T-helper 2 cell treated with Interferon-gamma antibody and Interleukin-4, amounts not matched to agents 5 μg/mL and 100 μg/mL, for 36 hours (primary cell): ENCODE results near the gene RBM19.

Source experiments
- DNase-seq: peaks from one replicate; pipeline ENCODE4 v3.0.0; 2021; ENCODE audit warnings: low spot score
- H3K27ac Mint-ChIP-seq: one replicate; pipeline ENCODE4 v1.8.0; 2021; ENCODE audit warnings: mild to moderate bottlenecking, mixed read lengths
- H3K27me3 Mint-ChIP-seq: one replicate; pipeline ENCODE4 v1.8.0; 2021; ENCODE audit warnings: low read depth, mixed read lengths
- H3K36me3 Mint-ChIP-seq: one replicate; pipeline ENCODE4 v1.8.0; 2021; ENCODE audit warnings: low read depth, mixed read lengths
- H3K4me1 Mint-ChIP-seq: one replicate; pipeline ENCODE4 v1.8.0; 2021; ENCODE audit warnings: low read depth, mixed read lengths
- H3K4me3 Mint-ChIP-seq: one replicate; pipeline ENCODE4 v1.8.0; 2022; ENCODE audit warnings: mild to moderate bottlenecking, moderate library complexity, mixed read lengths
- H3K9me3 Mint-ChIP-seq: one replicate; pipeline ENCODE4 v1.8.0; 2021; ENCODE audit warnings: mixed read lengths

Gene RBM19

DNA sequence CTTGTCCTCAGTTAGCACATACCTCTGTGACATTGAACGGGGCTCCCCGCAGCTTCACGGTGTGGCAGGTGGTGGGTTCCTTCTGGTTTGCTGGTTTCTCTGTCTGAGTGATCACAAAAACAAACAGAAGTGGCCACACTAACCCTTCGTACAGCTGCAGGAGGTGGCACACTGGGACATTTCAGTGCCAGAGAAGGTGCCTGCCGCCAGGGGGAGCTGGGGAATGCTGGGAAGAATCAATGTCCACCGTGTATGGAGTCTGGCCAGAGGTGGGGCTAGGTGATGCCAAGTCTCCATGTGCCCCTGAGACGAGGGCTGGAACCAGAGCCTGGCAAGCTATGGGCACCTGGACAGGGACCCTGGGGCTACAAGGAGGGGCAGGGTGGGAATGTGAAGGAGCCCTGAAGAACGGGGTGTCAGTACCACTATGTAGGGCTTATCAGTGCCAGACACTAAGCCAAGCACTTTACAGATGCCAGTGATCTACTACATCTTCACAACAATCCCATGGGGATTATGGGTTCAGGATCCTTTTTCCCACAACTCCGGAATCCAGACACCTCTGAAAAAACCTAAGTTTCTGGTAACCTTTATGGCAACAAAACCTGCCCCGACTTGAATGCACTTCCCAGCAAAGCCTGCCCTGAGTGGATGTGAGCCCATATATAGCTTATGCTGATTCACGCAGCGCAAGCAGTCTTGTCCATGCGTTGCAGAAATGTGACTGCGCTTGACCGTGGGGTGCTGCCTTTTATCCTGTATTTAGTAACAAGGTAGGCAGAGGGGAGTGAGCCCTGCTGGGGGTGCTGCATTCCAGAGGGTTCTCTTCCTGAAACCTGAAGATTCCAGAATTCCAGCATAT, 10.8 kb downstream of the RBM19 start:
- Mint-ChIP-seq H3K36me3 (peaks cover 38% of the 10 kb centered on the region), H3K27me3 (no peaks in the 10 kb centered on the region), H3K4me1 (no peaks in the 10 kb centered on the region), H3K4me3 (no peak overlapping the region), H3K27ac (no peak overlapping the region), H3K9me3 (no peaks in the 10 kb centered on the region)
- DNase-seq: no peak

DNA sequence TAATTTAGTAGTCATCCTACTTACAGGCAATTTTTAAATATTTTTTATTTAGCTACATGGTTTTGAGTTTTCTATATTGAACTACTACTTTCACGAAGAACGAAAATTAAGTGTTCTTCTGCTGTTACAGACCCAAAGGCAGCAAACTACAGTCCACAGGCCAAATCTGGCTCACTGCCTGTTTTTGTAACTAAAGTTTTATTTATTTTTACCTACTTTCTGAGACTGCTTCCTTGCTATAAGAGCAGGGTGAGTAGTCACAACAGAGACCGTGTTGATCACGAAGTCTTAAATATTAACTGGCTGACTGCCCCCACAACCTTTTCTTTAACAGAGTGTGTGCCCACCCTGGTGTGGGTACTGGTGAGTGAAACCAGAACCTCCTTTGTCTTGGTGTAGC, 11.6 kb downstream of the RBM19 start:
- Mint-ChIP-seq H3K4me1 (no peaks in the 10 kb centered on the region), H3K27me3 (no peaks in the 10 kb centered on the region), H3K36me3 (peaks cover 39% of the 10 kb centered on the region), H3K9me3 (no peaks in the 10 kb centered on the region), H3K27ac (no peak overlapping the region), H3K4me3 (no peak overlapping the region)
- no peak for DNase-seq

DNA sequence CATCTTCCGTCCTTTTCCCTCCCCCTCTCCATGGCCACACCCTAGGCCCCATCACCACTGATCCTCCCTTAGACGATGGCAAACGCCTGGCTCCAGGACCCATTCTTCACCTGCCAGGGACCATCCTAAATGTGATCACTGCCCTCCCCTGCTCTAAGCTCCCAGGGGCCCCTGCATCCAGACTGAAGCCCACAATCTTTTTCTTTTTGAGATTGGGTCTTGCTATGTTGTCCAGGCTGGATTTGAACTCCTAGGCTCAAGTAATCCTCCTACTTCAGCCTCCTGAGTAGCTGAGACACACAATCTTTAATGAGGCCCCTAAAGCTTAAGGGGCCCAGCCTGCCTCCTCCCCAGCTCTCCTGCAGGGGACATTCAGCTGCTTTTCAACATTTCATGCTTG, 15.3 kb downstream of the RBM19 start:
- Mint-ChIP-seq H3K36me3 (peaks cover 24% of the 10 kb centered on the region), H3K27ac (peak overlapping the region; percentile 2), H3K4me3 (no peak overlapping the region)

DNA sequence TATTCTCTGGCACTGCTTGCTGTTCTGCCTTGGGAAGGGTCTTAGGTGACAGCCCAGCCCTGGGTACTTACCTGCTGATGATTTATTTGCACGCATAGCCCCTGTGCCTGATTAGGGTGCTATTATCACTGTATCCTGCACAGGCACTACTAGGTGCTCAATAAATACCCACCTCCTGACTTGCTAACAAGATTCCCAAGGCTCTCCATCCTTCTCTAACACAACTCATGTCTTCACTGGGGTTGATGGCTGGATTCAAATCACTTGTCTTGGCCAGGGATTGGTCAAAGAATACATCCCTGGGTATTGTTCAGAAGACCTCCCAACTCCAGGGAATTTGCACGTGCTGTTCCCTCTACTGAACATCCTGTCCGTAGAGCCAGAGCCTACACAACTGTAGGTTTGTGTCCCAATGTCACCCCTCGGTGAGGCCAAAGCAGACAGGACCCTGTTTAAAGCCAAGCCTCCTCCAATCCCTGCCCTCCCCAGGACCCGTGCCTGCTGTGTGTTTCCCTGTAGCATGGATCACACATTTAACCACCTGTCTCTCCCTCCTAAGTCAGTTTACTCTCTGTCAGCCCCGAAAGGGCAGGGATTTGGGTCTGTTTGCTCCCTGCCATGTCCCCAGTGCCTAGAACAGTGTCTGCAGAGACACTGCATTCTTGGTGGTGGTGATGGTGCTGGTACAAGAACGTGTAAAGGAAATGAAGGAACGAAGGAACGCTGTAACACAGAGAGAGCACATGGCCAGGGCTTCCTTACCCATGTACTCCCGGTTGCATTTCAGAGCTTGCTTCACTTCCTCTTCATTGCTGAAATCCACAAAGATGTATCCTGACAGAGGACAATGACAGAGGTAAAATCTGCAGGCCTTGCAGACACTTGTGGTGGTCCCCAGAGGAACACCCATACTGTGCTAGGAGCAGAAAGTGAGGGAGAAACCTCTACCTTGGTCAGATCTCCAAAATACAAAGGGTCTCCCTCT, 16.5 kb downstream of the RBM19 start:
- Mint-ChIP-seq H3K4me1 (no peaks in the 10 kb centered on the region), H3K36me3 (peaks cover 29% of the 10 kb centered on the region), H3K4me3 (no peak overlapping the region), H3K27ac (no peak overlapping the region), H3K9me3 (no peaks in the 10 kb centered on the region), H3K27me3 (no peaks in the 10 kb centered on the region)
- DNase-seq: no peak

More for the DNA sequence above, 15.3 kb downstream of the RBM19 start:
- DNase-seq: no peak
- Mint-ChIP-seq H3K27me3 (no peaks in the 10 kb centered on the region), H3K9me3 (no peaks in the 10 kb centered on the region), H3K4me1 (no peaks in the 10 kb centered on the region)

DNA sequence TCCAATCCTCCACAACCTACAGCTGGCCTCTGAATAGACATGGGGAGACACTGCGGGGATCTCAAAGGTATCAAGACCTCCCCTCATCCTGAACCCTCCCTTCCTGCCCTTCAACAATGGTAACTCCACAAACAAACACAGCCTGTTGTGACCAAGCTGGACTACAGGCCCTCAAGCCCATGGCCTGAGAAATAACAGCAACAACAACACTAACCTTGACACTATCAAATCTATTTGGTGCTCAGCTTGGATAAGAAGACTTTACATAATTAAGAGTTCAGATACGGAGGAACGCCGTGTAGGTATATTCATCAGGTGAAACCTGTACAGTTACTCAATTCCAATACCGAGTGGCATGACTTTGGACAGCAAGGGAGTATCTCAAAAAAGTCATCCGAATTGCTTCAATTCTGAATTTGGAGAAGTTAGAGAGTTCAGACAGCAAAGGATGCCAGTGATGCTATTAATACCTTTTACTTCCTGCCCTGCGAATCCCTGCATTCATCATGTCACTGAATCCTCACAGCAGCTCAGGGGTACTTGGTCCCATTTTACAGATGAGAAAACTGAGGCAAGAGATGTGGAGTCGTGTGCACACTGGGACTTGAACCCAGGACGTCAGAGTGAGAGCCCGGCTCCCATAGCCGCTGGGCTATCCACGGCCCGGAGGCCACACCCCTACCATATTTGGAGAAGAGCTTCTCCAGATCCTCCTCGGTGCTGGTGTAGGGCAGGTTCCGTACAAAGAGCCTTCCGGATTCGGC, 17.8 kb downstream of the RBM19 start:
- no peak overlapping the region for H3K27ac Mint-ChIP-seq
- H3K36me3 Mint-ChIP-seq: peaks cover 23% of the 10 kb centered on the region
- H3K27me3 Mint-ChIP-seq: no peaks in the 10 kb centered on the region
- H3K4me3 Mint-ChIP-seq: no peak overlapping the region
- no peaks in the 10 kb centered on the region for H3K9me3 Mint-ChIP-seq
- DNase-seq: no peak
- H3K4me1 Mint-ChIP-seq: no peaks in the 10 kb centered on the region

DNA sequence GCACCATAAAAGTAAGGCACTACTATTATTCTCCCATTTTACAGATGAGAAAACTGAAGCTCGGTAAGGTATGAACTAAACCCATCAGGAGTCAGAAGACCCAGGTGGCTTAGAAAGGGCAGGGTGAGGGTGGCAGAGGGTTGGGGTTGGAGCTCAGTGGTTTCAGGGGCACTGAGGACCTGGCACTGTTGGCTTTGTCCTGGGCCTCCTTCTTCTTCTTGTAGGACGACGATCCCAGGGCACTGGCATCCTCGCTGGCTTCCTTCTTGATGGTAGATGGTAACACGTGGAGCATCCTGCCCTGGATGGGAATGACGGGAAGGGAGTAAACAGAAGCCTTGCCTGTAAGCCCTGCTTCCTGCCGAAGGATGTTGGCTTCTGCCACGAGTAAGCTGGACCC, 19.9 kb downstream of the RBM19 start:
- H3K27me3 Mint-ChIP-seq: no peaks in the 10 kb centered on the region
- no peak for DNase-seq
- no peaks in the 10 kb centered on the region for H3K4me1 Mint-ChIP-seq
- H3K9me3 Mint-ChIP-seq: no peaks in the 10 kb centered on the region
- no peak overlapping the region for H3K27ac Mint-ChIP-seq
- H3K36me3 Mint-ChIP-seq: peaks cover 34% of the 10 kb centered on the region
- no peak overlapping the region for H3K4me3 Mint-ChIP-seq

DNA sequence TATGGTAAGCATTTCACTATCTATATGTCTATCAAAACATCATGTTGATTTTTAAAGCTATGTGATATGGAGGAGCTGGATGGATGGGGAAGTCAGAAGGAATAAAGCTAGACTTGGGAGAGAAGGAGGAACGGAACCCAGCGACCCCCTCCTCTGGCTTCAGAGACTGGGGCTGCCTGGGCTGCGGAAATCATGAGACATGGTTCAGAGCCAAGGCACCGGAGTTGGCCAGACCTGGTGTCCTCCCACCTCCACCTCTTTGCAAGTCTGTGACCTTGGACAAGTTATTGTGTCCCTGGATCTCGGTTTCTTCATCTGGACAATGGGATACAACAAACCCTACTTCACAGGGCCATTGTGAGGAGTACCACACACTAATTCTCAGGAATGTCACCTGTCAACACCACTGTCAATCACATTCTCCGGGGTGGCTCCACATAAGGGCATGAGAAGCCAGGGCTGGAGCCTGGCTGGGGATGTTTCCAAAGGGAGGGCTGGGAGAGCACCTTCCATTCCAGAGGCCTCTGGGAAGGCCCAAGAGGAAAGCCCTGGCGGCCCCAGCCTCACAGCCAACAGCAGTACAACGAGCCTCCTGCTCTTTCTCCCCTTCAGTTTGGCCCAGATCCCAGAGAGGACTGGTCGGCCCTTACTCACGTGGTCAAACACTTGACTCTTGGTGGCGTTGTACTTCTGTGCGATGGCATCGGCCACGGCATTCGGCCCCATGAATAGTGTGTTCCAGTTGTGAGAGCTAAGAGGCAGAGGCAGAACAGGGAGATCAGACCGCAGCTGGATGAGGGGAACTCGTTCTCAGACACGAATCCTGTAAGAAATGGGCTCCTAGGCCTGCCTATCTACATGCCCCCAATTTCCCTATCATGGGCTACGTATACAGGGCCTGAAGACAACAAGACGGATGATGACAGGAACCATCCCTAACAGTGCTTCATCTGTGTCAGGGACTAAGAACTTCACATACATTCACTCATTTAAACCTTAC, 20.7 kb downstream of the RBM19 start:
- DNase-seq: no peak
- Mint-ChIP-seq H3K27ac (no peak overlapping the region), H3K36me3 (peaks cover 36% of the 10 kb centered on the region)

DNA sequence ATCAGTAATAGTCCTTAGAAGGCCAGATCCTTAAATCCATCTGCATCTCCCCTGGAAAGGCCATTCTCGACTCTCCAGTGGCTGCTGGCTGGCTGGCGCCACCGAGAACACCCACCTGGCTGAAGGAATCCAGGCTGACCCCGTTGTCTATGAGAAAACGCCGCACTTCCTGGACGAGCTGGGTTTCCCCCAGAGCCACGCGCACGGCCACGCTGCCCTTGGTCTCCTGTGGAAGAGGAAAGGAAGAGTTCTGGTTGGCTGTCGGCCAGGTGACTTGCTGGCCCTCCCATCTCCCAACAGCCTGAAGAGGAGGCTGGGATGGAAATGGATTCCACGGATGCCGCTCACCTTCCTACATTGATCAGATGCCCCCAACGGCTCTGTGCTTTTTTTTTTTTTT, 23.9 kb downstream of the RBM19 start:
- no peaks in the 10 kb centered on the region for H3K9me3 Mint-ChIP-seq
- H3K36me3 Mint-ChIP-seq: peaks cover 37% of the 10 kb centered on the region
- no peaks in the 10 kb centered on the region for H3K27me3 Mint-ChIP-seq
- H3K27ac Mint-ChIP-seq: no peak overlapping the region
- no peaks in the 10 kb centered on the region for H3K4me1 Mint-ChIP-seq
- DNase-seq: no peak
- no peak overlapping the region for H3K4me3 Mint-ChIP-seq

More for the DNA sequence above, 20.7 kb downstream of the RBM19 start:
- Mint-ChIP-seq H3K4me3 (no peak overlapping the region), H3K4me1 (no peaks in the 10 kb centered on the region), H3K27me3 (no peaks in the 10 kb centered on the region), H3K9me3 (no peaks in the 10 kb centered on the region)

DNA sequence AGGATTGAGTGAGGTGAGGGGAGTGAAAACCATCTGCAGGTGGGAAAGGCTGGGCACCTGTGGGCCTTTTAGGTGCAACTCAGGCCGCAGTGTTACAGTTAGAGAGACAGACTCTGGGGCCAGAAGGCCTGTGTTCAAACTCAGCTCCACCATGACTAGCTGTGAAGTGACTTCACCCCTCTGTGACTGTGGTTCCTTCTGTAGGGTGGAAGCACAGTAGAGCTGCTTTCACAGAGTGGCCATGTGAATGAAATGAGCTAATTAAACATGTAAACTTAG, 25.0 kb downstream of the RBM19 start:
- H3K4me1 Mint-ChIP-seq: no peaks in the 10 kb centered on the region
- no peaks in the 10 kb centered on the region for H3K27me3 Mint-ChIP-seq
- no peaks in the 10 kb centered on the region for H3K9me3 Mint-ChIP-seq
- peaks cover 42% of the 10 kb centered on the region for H3K36me3 Mint-ChIP-seq
- no peak overlapping the region for H3K27ac Mint-ChIP-seq
- no peak for DNase-seq
- H3K4me3 Mint-ChIP-seq: no peak overlapping the region

DNA sequence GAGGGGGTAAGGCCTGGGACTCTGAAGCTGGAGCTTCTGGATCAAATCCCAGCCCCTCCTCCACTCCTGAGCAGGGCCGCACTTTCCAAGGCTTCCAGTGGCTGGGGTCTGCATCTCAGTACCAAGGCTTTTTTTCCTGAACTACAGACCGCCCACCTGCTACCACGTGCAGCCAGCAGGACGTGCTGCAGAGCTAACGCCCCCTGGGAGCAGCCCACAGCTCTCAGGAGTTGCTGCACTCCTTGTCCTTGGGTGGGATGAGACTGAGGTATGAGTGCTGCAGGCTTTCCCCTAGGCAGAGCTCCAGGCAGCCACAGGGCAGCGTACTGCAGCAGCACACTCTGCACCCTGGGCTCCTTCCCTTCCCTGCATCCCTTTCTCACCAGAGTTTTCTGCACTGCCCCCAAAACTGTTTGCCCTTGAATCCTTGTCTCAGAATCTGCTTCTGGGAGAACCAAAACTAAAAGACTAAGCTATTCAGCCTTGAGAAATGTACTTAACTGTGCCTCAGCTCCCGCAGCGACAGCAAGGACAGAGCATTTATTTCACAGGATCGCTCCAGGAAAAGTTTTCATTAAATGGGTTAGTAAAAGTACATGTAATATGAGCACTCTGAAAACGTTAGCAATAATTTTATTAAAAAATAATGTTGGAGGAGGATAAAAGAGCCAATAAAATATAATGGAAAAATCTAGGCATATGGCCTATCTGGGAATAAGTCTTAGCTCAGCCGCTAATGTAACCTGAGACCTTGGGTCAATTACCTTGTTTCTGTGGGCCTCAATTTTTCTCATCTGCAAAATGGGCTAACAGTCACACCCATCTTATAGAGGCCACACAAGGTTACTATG, 25.5 kb downstream of the RBM19 start:
- Mint-ChIP-seq H3K27me3 (no peaks in the 10 kb centered on the region), H3K36me3 (peaks cover 40% of the 10 kb centered on the region), H3K9me3 (no peaks in the 10 kb centered on the region), H3K4me1 (no peaks in the 10 kb centered on the region), H3K4me3 (no peak overlapping the region), H3K27ac (no peak overlapping the region)
- no peak for DNase-seq

DNA sequence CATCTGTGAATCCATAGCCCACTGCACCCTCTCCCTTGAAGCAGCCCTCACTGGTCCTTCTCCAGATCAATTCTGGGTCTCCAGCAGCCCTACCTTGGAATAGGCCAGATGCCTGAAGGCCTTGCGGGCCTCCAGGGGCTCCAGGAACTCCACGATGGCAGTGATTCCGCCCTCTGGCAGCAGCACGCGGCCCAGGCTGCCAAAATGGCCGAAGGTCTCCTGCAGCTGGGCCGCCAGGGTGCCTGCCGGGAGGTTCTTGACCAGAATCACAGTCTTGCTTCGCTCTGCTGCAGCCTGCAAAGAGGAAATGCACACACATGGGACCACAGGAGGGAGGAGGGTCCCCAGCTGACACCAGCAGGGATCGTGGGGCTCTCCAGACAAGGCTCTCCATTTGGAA, 26.3 kb downstream of the RBM19 start:
- Mint-ChIP-seq H3K27ac (no peak overlapping the region), H3K36me3 (peaks cover 35% of the 10 kb centered on the region), H3K9me3 (no peaks in the 10 kb centered on the region), H3K4me3 (no peak overlapping the region), H3K4me1 (no peaks in the 10 kb centered on the region), H3K27me3 (no peaks in the 10 kb centered on the region)
- DNase-seq: no peak

DNA sequence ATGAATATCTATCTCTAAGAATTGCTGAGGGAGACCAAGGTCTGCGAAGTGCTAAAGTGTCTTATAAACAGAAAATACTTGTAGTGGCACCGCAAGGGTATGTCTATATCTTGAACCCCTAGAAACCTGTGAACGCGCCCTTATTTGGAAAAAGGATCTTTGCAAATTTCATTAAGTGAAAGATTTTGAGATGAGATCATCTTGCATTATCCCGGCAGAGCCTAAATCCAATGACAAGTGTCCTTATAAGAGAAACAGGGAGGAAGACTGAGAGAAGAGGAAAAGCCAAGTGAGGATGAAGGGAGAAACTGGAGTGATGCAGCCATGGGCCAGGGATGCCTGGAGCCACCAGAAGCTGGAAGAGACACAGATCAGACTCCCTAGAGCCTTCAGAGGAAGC, 27.7 kb downstream of the RBM19 start:
- Mint-ChIP-seq H3K27ac (no peak overlapping the region), H3K4me1 (no peaks in the 10 kb centered on the region), H3K4me3 (no peak overlapping the region), H3K27me3 (no peaks in the 10 kb centered on the region), H3K9me3 (no peaks in the 10 kb centered on the region), H3K36me3 (peaks cover 35% of the 10 kb centered on the region)
- DNase-seq: no peak
